A549 (cell line): ENCODE measurements around the gene MYT1. TPM values are rescaled to one million over a fixed set of nuclear protein-coding genes. Genes with fewer than 3 reads are reported as not detected.

Source experiments
- ATAC-seq, 2 experiments: fragments of 200-7000 bp in 1 of 2; fragments of >200 bp in 1 of 2; cut with Nextera tagmentation in 1 of 2; cut with Tn5 transposase in 1 of 2; 3 replicates each; pipeline versions ENCODE4 v1.8.0 to v1.9.1; 2018 to 2020; ENCODE audit warnings: mild to moderate bottlenecking in 1 of 2, moderate library complexity in 1 of 2
- CTCF ChIA-PET: fragments of 300-600 bp; sonication (Branson Sonifier 250); formaldehyde crosslinking; extraction: SDS; loops from one replicate; lab custom pipeline; 2021; ENCODE audit warnings: antibody characterized with exemption, inconsistent platforms; lab: Yijun Ruan, JAX
- POLR2A ChIA-PET: fragments of 350-600 bp; formaldehyde crosslinking; extraction: SDS; loops from one replicate; lab custom pipeline; 2021; ENCODE audit warnings: antibody characterized with exemption, inconsistent platforms; lab: Yijun Ruan, JAX
- DNase-seq, 2 experiments: peaks; one replicate each; pipeline versions ENCODE4 v3.0.0 to v3.0.0-alpha.2; 2011 to 2016; ENCODE audit warnings: low read depth in 1 of 2, low spot score in 1 of 2
- FAIRE-seq: peaks from 2 replicates; lab custom pipeline; 2011; peaks lifted over from hg19 to GRCh38; lab: Jason Lieb, UNC
- H3K27ac ChIP-seq, 2 experiments: fragments of >200 bp; sonication (Bioruptor Twin); formaldehyde crosslinking; 3 replicates each; pipeline ENCODE4 v1.5.1; 2016 to 2017
- H3K4me1 ChIP-seq: fragments of >200 bp; sonication (Bioruptor Twin); formaldehyde crosslinking; 3 replicates; pipeline ENCODE4 v1.6.1; 2016
- H3K4me2 ChIP-seq: fragments of >200 bp; sonication (Bioruptor Twin); formaldehyde crosslinking; 3 replicates; pipeline ENCODE4 v1.6.1; 2016
- H3K4me3 ChIP-seq: fragments of >200 bp; sonication (Bioruptor Twin); formaldehyde crosslinking; 3 replicates; pipeline ENCODE4 v1.5.1; 2016
- H3K9me3 ChIP-seq: fragments of >200 bp; sonication (Bioruptor Twin); formaldehyde crosslinking; 3 replicates; pipeline ENCODE4 v1.6.1; 2016
- ATOH8 ChIP-seq: fragments of 250-450 bp; sonication (Bioruptor Pico); IDR thresholded peaks from 2 replicates; pipeline ENCODE4 v1.5.0; 2020; ENCODE audit warnings: low read depth, mild to moderate bottlenecking, moderate library complexity
- CBX2 ChIP-seq: fragments of 200-600 bp; sonication (generic); IDR thresholded peaks from 2 replicates; pipeline ENCODE4 v1.6.1; 2016; ENCODE audit warnings: low read depth, mild to moderate bottlenecking, borderline replicate concordance
- CBX8 ChIP-seq: fragments of 200-600 bp; sonication (generic); IDR thresholded peaks from 2 replicates; pipeline ENCODE4 v1.6.1; 2016
- CHD2 ChIP-seq: fragments of 150-350 bp; IDR thresholded peaks from 2 replicates; pipeline ENCODE4 v1.6.1; 2014; ENCODE audit warnings: low read length; ENCODE audit not compliant: partially characterized antibody
- CHD4 ChIP-seq: fragments of 200-600 bp; sonication (generic); IDR thresholded peaks from 2 replicates; pipeline ENCODE4 v1.6.1; 2016; ENCODE audit warnings: antibody characterized with exemption, mild to moderate bottlenecking, borderline replicate concordance
- E2F6 ChIP-seq: IDR thresholded peaks from 2 replicates; pipeline ENCODE4 v1.6.1; 2012; ENCODE audit warnings: low read depth, borderline replicate concordance
- EHMT2 ChIP-seq: fragments of 200-600 bp; sonication (generic); IDR thresholded peaks from 2 replicates; pipeline ENCODE4 v1.6.1; 2016; ENCODE audit warnings: antibody characterized with exemption, low read depth, mild to moderate bottlenecking, moderate library complexity
- ELK1 ChIP-seq: fragments of 150-350 bp; IDR thresholded peaks from 2 replicates; pipeline ENCODE4 v1.6.1; 2014; ENCODE audit warnings: low read depth, mild to moderate bottlenecking, low read length
- ESRRA ChIP-seq: fragments of 150-350 bp; IDR thresholded peaks from 2 replicates; pipeline ENCODE4 v1.6.1; 2014; ENCODE audit warnings: mild to moderate bottlenecking, low read length, borderline replicate concordance
- FOXS1 ChIP-seq: fragments of 250-450 bp; sonication (Bioruptor Pico); IDR thresholded peaks from 2 replicates; pipeline ENCODE4 v1.5.0; 2020; ENCODE audit warnings: mild to moderate bottlenecking, moderate library complexity
- HDAC2 ChIP-seq: fragments of 200-600 bp; sonication (generic); IDR thresholded peaks from 2 replicates; pipeline ENCODE4 v1.6.1; 2016
- HEYL ChIP-seq: fragments of 250-450 bp; sonication (Bioruptor Pico); IDR thresholded peaks from 2 replicates; pipeline ENCODE4 v1.8.0; 2021; ENCODE audit warnings: mild to moderate bottlenecking, moderate library complexity
- HOXB13 ChIP-seq: fragments of 250-450 bp; sonication (Bioruptor Pico); IDR thresholded peaks from 2 replicates; pipeline ENCODE4 v1.5.0; 2020; ENCODE audit warnings: low read depth, mild to moderate bottlenecking, moderate library complexity
- HOXB5 ChIP-seq: fragments of 250-450 bp; sonication (Bioruptor Pico); IDR thresholded peaks from 2 replicates; pipeline ENCODE4 v1.5.0; 2020; ENCODE audit warnings: mild to moderate bottlenecking, moderate library complexity
- JUN ChIP-seq, 2 experiments: fragments of >200 bp; sonication (Bioruptor Twin); formaldehyde crosslinking; IDR thresholded peaks; 2 replicates in 1 of 2; 3 replicates in 1 of 2; pipeline ENCODE4 v1.6.1; 2016 to 2017
- JUNB ChIP-seq: fragments of >200 bp; sonication (Bioruptor Twin); formaldehyde crosslinking; IDR thresholded peaks from 2 replicates; pipeline ENCODE4 v1.6.1; 2016
- NFE2L2 ChIP-seq: fragments of 150-350 bp; conservative IDR thresholded peaks from 2 replicates; pipeline ENCODE4 v1.6.1; 2014; ENCODE audit warnings: low read length
- POLR2AphosphoS2 ChIP-seq: conservative IDR thresholded peaks from 2 replicates; pipeline ENCODE4 v1.6.1; 2012; ENCODE audit warnings: low read length, improper control_type of control experiment, inconsistent platforms
- REST ChIP-seq: fragments of 200-600 bp; sonication (generic); IDR thresholded peaks from 2 replicates; pipeline ENCODE4 v1.6.1; 2016; ENCODE audit warnings: antibody characterized with exemption, mild to moderate bottlenecking, moderate library complexity
- RNF2 ChIP-seq: fragments of 200-600 bp; sonication (generic); IDR thresholded peaks from 2 replicates; pipeline ENCODE4 v1.6.1; 2016; ENCODE audit warnings: low read depth, mild to moderate bottlenecking, antibody characterized with exemption, moderate library complexity, borderline replicate concordance
- SREBF2 ChIP-seq: fragments of 450-650 bp; IDR thresholded peaks from 2 replicates; pipeline ENCODE4 v1.6.1; 2014; ENCODE audit warnings: mild to moderate bottlenecking, moderate library complexity
- ZC3H11A ChIP-seq: fragments of 450-650 bp; IDR thresholded peaks from 2 replicates; pipeline ENCODE4 v1.6.1; 2014; ENCODE audit warnings: antibody characterized with exemption, mild to moderate bottlenecking
- WGBS: methylation state at CpG from one replicate; pipeline ENCODE4 v1.1.6; 2017; ENCODE audit errors: missing lambda C conversion rate; 5-methylcytosine and 5-hydroxymethylcytosine counted together
- polyA plus RNA-seq, 4 experiments: library from polyadenylated mRNA; depleted of rRNA in 3 of 4; stranded (reverse); fragments of >200 nt; fragmentation: RNase III in 1 of 4; extraction: RNeasy Plus Mini Kit Qiagen cat#74134 plus additional on column Dnase treatment in 1 of 4; gene quantifications; 2 replicates in 3 of 4; 3 replicates in 1 of 4; pipeline ENCODE4 v1.2.3, GENCODE V29; 2011 to 2017

The MYT1 gene
- polyA plus RNA-seq, 2 of the 4 experiments (the other 2 are of a cell fraction), result 0.21 to 0.22 TPM

- CTCF ChIA-PET, result no interaction called here
- Histone ChIP-seq H3K4me3 (no peak overlapping the region), H3K4me1 (peaks cover 16% of the 10 kb centered on the region; the same call in 2 of the 3 replicates), H3K27ac (no peak overlapping the region), H3K9me3 (no peaks in the 10 kb centered on the region; the same call in 2 of the 3 replicates), H3K4me2 (no peak overlapping the region)
- TF ChIP-seq NFE2L2, result no peak
- no peak for TF ChIP-seq JUNB
- TF ChIP-seq E2F6, result no peak
- no peak for TF ChIP-seq HOXB13 (CRISPR knock-in tag)
- no peak for TF ChIP-seq ATOH8 (CRISPR knock-in tag)
- TF ChIP-seq HEYL (CRISPR knock-in tag), result no peak
- no peak for TF ChIP-seq ESRRA
- TF ChIP-seq HDAC2, result no peak
- no peak for TF ChIP-seq CHD4
- no peak for TF ChIP-seq CBX8
- no peak for TF ChIP-seq JUN (IDR thresholded peaks at IDR 0.05)
- TF ChIP-seq SREBF2, result no peak
- TF ChIP-seq FOXS1 (CRISPR knock-in tag), result no peak
- no peak for TF ChIP-seq POLR2AphosphoS2
- no peak for TF ChIP-seq CBX2
- WGBS, result 12% methylated on average over 4 of the region's 4 CpGs
- POLR2A ChIA-PET, result no interaction called here
- ATAC-seq (no peak), DNase-seq (no peak), FAIRE-seq (no peak)
Observed at GRCh38 chr20:64191002-64191401, 26.8 kb downstream of the MYT1 start.

- DNase-seq (no peak), ATAC-seq (no peak), FAIRE-seq (no peak)
- CTCF ChIA-PET, result interaction anchor here (0.6 kb wide), 1 partner anchor 1247 kb away, joined by 4 read pairs; no protein-coding TSS in a partner anchor
- Histone ChIP-seq H3K4me1 (peaks cover 16% of the 10 kb centered on the region; the same call in 2 of the 3 replicates), H3K4me3 (no peak overlapping the region), H3K27ac (no peak overlapping the region), H3K4me2 (no peak overlapping the region), H3K9me3 (no peaks in the 10 kb centered on the region)
- POLR2A ChIA-PET, result no interaction called here
- peak; percentile 91 for TF ChIP-seq REST
- no peak for TF ChIP-seq RNF2
- peak; percentile 74; the same call in 1 of the 2 replicates for TF ChIP-seq EHMT2
- 26% methylated on average over 8 of the region's 9 CpGs for WGBS
Observed at GRCh38 chr20:64192406-64192805, 28.2 kb downstream of the MYT1 start.

- no peak for TF ChIP-seq CBX2
- no peak for TF ChIP-seq ELK1
- TF ChIP-seq ZC3H11A, result no peak
- TF ChIP-seq HOXB5 (CRISPR knock-in tag), result no peak
- no peak for TF ChIP-seq CHD2
- TF ChIP-seq, all 56 proteins: peak for 0
- no peaks in the 10 kb centered on the region for H3K9me3 ChIP-seq
Observed at GRCh38 chr20:64193058-64193457, 28.8 kb downstream of the MYT1 start.

More at GRCh38 chr20:64193058-64193457, 28.8 kb downstream of the MYT1 start:
- ATAC-seq (no peak), FAIRE-seq (no peak), DNase-seq (no peak)
- peaks cover 16% of the 10 kb centered on the region; the same call in 2 of the 3 replicates for H3K4me1 ChIP-seq
- H3K4me3 ChIP-seq, result no peak overlapping the region
- no peak overlapping the region for H3K4me2 ChIP-seq
- WGBS, result 2% methylated on average over 3 of the region's 3 CpGs
- no peak overlapping the region for H3K27ac ChIP-seq
- CTCF ChIA-PET, result no interaction called here
- POLR2A ChIA-PET, result no interaction called here
